GM21723 (cell line): ENCODE results near the gene FGGY.

Source experiments
- ATAC-seq: cut with Tn5 transposase; IDR thresholded peaks from one replicate; pipeline ENCODE4 v1.9.1; 2021; ENCODE audit warnings: mild to moderate bottlenecking, moderate library complexity; ENCODE audit not compliant: unreplicated experiment

Gene FGGY

DNA sequence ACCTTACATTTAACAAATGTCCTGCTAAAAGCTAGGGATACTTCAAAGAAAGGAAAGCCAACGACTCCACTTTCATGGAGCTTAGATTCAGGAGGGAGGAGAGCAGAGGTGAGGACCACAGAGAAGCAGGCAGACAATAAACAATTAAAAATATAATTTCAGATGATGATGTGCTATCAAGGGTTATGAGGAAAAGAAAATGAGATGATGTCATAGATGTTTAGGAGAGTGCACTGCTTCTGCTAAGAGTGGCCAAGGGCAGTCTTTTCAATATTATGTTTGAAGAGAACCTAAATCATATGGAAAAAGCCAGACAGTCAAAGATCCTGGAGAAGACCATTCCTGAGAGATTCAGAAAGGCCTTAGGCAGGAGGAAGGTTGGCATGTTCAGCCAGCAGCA lies 451.2 kb downstream of the FGGY start:
- no peak for ATAC-seq

DNA sequence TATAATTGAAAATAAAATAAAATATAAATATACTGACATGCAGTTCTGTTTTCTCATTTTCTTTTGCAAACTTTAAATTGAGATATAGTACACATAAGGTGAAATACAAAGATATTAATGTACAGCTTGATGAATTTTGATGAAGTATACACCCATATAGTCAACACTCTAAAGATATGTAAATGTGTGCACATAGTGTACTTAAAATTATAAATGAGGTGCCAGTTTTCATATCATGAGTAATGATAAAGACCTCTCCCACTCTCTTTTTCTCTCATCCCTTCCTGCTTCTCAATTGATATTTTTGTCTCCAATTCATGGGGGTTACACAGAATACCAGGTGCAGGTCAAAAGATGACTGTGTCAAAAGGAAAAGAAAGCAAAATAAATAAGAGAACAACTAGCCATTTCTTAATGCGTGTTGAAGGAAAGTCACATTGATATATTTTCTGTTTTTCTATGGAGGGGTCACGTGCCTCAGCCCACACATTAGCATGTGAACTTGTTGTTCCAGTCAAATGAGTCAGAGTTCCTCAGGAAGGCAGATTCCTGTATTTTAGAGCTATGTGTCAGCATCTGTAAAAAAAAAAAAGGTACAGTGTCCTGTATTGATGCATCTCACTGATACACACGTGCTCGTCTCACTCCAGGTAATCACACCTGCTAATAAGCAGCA lies 453.6 kb downstream of the FGGY start:
- no peak for ATAC-seq

DNA sequence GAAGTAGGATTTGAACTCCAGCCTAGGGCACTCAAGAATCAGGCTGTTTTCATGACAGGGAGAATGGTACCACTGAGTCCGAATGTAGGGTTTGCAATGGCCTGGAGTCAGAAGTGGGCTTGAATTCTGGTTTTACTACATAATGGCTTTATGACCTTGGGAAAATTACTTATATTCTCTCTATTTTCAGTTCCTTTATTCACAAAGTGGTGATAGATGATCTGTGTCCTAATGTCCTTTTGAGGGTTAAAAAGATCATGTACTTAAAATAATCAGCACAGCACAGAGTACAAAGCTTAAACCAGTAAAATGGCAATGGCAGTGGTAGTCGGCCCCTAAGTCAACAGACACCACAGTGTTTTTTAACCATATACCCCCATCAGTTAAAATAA lies 454.1 kb downstream of the FGGY start:
- no peak for ATAC-seq

DNA sequence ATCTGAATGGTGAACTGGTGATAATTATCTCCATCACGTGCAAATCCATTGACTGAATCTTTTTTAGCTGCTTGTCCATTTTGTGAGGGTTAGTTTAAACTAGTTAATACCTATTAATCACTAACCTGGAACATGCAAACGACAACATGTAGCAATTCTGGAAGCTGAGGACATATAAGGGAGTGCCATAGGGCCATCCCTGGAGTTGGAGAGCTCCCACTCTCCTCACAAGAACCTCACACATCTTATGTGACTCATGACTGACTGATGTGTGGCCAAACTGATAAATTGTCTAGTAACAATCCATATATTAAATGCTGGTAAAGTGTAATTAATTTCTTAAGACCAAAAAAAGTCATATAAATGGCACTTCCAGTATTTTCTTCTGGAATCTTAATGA lies 454.9 kb downstream of the FGGY start:
- ATAC-seq, result no peak

DNA sequence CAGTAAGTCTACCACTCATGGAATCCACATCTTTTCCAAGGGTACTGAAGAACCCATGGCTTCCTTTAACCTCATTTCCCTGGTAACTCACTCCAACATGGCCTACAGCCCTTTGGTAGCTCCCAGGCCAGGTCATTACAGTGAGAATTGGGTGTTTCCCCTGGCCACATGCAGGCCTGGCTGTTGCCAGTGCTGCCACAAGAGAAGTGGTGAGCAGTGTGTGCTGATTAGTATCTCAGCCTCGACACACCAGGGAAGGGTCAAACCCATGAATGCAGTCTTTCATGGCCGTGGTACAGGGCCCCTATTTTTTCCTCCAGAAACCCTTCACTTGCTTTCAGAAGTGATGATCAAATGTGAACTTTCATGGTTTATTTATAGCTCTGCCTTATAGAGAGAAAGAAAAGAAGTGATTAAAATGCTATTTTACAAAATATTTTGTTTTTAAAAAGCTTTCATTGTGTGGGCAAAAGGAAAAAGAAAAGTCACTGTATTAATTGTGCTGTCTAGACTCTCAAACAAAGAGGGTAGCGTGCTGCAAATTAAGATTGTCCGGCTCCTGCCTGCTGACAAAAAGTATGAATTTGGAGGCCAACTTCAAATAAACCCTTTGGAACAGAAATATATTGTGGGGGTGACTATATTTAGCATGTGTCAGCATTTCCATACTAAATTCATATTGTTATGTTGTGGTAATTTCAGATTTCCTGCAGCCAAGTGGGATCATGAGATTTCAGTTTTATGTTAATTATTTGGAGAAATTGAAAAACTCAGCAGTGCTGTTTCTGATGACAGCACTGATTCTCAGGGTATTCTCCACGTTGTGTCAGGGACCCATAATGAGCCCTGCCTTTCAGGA lies 455.9 kb downstream of the FGGY start:
- peak; percentile 75 for ATAC-seq

DNA sequence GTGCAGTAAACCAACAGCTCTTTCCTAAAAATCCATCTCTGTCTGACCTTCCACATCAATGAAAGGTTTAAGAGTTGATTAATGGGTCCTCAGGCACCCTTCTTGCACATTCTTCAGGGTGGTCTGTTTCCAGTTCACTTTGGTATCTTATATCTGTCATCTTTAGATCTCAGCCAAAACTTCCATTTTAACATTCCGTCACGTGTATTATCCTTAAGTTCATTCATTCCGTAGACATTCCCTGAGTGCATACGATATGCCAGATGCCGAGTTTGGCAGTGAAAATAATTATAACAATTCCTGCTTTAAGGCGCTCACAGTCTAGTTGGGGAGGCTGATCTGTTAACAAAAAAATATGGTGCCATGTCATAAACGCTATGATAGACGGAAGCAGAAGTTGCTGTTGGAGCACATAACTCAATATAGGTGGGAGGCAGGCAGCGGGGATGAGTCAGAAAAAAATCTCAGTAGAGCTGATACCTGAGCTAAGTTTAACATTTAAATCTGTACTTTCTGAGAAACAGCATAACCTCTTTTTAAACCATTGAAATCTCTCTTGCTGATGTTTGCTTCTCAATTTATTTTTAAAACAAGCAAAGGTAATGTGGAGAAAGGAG lies 458.3 kb downstream of the FGGY start:
- no peak for ATAC-seq

DNA sequence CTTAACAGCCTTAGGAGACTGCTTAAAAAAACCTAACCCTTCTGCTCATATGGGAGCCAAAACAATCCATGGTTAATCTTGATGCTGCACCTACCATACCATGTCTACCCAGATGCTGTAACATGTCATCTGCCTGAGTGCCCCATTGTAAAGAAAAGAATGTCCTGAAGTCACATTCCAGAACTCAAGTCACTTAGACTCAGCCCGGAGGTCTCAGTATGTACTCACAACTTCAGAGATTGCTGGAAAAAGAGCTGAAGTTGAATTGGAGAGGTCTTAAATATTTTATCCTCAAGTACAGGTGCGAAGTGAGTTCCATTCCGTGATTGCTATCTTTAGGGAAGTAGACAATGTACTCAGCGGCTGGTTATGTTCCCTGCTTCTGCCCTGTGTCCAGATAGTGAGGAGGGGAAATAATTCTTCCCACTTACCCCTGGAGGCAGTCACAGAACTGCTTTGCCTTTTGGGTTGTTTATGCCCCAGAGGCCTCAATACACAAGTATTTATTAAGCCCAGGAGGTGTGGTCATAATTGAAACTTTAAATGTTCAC lies 460.4 kb downstream of the FGGY start:
- ATAC-seq, result no peak

DNA sequence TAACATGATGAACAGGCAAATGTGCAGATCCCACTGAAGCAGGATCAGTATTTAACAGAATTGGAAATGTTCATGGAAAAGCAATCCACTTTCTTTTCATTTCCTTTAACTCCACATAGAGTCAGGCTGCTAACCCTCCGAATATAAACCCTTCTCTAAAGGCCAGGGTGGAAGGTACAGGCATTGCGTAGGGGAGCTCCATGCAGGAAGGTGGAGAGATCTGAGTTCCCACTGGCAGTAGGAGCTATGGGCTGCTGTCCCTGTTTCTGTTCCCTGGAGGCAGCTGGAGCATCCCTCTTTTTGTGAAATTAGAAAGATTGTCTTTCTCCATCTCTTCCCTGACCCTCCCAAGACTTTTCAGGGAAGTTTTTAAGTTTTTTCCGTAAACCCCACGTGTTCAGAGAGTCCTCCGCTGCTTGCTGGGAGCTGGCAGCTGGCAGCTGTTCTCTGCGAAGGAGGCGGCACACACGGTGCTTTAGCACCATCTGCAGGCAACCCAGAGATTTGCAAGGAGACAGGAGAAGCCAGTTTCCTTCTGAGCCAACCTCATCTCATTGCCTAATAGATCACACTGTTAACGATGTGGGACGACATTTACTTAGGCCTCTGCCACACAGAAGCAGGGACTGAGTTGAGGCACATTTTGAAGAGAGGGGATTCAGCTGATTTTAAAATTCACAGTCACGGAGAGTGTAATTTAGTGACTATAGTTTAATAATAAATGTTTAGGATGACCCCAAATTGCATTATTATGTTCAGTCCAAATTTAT lies 462.4 kb downstream of the FGGY start:
- ATAC-seq, result peak; percentile 93

DNA sequence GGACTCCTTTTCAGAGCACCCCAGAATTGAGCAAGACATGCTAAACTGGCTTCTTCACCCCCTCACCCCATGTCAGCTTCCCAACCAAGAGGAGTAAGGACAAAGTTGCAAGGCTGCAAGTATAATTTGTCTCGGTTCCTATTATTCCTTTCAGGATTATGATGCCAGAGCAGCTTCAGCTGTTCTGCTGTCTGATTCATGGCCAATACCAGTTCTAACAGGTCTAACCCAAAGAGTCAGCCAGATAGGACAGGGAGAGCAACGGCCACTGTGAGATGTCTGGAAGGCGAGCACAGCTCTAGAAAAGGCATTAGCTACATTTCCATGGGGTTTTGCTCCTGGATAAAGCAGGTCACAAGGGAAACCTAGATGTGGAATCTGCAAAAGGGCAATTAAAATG lies 464.5 kb downstream of the FGGY start:
- no peak for ATAC-seq

DNA sequence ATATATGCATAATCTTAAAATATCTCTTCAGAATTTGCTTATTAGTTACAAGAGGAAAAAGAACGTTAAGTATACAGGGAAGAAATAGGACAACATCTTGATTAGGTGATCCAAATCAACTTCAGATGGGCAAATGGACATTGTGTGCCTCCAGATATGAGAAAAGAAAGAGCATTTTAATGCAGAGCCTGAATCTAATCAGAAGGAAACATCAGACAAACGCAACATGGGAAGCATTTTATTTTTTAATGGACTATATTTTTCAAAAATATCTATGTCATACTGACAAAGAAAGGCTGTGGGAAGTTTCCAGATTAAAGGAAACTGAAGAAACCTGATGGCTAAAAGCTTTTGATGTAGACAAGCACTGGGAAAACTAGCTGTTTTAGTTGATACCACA lies 466.5 kb downstream of the FGGY start:
- ATAC-seq, result no peak

DNA sequence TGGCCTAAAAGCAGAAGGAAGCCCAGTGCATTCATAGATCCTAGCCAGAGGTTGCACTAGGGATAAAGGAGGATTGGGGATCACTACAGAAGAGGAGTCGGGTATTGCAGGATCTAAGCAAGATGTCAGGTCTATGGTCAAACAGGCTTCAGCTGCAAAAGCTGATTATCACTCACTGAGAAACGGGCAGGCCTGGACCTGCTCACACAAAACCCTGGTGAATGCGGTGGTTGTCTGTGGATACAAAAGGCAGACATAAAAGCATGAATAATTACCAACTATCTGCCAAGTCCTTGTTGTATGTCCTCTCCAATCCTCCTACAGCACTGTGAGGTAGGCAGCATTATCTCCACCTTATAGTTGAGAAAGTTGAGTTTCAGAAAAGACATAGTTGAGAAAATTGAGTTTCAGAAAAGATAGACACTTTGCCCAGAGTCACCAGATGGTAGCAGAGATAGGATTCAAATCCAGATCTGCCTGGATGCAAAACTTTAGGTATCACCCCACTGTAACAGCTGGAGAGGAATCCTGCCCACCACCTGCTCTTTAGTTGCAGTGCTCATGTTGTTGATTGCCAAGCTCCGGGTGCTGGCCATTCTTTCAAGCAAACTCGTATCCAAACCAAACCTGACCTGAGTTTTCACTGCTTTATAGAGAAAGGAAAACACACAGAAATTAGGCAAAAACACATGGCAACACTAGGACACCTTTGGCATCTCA lies 468.3 kb downstream of the FGGY start:
- no peak for ATAC-seq

DNA sequence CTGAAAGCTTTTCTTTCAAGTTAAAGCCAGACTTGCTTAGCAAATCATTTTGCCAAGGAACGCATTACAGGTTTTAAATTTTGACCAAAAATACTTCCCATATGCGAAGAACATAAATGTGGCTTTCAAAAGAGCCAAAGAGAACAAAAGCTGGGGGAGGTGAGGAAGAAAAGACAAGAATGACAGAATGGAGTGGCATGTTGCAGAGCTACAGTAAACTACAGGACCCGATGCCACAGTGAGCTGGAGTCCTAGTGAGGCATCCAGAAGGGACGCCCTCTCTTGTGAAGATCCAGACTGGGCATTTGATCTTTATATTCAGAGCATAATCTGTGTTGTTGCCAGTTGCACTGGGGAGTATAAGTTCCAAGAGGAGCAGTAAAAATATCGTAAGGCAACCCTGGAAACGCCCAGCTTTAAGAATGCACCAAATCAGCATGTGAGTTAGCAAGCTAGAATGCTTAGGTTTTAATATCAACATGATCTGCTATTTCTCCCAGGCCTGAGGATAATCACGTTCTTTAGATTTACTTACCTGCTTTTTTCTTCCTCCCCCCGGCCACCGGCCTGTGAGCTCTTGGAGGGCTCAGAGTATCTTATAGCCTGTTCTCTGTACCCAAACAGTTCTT lies 469.4 kb downstream of the FGGY start:
- no peak for ATAC-seq

DNA sequence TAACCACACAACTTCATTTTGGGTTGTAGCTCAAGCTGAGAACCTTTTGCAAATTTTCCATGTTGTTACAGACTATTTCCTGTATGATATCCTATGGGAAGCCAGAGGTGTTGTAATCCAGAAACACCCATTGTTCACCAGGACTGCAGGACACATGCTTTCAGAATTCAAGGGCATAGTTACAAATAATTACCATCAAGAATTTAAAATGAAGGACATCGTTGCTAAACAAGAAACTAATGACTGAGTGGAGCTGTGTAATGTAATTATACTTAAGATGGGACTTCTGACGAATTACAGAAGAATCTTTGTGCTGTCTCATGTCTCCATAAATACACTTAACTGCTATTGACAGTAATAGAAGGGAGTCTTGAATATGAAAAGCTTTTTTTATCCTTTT lies 470.2 kb downstream of the FGGY start:
- ATAC-seq, result no peak

DNA sequence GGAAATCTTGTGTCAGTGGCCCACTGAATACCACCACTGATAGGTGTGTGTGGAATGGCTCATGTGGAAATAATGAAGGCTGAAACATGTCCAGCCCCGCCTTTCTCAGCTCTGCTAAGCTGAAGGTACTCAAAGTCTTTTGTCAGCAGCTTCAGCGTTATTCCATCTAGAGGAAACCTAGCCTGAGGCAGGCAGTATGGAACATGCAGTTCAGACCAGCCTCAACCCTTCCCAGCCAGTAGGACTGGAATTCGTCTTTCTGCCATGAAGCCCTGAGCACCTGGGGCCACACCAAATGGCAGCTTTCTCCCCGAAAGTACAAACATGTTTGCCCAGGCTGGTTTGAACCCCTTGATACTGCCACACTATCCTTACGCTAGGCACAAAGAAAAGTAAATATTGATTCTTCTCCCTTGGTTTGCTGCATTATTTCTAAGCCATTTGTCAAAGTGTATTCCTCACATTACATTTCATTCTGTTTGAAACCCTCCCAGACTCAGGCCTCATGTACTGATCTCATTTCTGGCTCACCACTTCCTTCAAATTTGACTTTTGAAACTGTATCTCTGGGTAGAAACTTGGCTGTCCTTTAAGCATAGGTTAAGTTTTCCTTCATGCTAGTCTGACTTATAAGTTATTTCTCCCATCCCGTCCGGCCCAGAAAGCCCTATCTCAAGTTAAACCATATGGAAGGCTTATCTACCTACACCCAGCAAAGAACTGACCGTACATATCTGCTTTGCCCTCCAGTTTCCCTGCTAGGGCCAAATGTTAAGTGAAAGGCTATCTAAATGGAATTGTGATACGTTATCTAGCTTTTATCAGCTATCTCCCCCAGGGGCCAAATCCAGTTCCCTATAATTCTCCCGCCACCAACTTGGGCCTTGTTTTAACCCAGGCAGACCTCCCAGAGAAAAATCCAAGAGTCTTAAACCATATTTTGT lies 472.2 kb downstream of the FGGY start:
- no peak for ATAC-seq

DNA sequence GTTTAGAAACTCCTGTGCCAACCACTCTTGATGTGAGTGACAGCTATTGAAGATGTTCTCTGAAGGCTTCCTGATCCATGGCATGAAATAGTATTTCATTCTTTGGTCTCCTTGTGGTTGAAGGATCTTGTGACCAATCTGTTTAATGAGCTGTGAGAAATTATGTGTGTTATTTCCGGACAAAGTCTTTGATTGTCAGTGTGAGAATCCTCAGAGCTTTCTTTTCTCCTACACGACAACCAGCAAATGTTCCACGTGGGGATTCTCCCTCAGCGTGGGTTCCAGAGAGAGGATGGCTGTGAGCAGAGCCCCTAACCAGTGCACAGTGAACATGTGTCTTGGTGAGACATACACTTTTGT lies 472.8 kb downstream of the FGGY start:
- no peak for ATAC-seq

DNA sequence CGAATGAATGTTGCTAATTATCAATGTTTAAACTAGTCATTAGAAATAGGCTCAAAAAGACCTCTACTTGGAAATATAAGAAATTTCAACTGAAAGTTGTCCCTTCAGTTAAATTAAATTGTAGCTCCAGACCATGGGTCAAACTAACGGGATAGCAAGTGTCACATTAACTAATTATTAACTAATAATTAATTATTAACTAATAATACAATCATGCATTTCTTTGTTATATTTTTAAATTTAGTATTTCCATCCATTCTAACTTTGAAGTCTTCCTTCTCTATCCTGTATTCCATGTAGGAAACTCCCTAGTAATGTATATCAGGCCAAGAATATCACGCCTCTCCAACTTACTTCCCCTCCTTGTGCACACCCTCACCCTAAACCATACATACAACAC lies 474.5 kb downstream of the FGGY start:
- no peak for ATAC-seq

DNA sequence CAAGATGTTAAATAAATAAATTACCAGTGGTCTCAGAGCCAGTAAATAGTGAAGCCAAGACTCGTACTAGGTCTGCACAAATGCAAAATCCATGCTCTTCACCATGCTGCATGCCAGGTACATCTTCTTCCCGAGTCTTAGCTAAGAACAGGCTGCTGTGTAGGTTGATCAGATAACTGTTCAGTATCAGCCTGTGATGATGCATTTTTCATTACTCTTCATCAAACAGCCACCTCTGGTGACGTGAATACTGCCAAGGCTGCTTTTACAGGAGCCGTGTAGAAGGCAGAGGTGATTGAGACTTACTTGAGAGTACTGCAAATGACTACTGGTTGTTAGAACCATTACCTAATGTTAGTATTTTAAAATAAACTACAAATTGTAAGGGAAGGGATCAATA lies 478.6 kb downstream of the FGGY start:
- ATAC-seq, result no peak

DNA sequence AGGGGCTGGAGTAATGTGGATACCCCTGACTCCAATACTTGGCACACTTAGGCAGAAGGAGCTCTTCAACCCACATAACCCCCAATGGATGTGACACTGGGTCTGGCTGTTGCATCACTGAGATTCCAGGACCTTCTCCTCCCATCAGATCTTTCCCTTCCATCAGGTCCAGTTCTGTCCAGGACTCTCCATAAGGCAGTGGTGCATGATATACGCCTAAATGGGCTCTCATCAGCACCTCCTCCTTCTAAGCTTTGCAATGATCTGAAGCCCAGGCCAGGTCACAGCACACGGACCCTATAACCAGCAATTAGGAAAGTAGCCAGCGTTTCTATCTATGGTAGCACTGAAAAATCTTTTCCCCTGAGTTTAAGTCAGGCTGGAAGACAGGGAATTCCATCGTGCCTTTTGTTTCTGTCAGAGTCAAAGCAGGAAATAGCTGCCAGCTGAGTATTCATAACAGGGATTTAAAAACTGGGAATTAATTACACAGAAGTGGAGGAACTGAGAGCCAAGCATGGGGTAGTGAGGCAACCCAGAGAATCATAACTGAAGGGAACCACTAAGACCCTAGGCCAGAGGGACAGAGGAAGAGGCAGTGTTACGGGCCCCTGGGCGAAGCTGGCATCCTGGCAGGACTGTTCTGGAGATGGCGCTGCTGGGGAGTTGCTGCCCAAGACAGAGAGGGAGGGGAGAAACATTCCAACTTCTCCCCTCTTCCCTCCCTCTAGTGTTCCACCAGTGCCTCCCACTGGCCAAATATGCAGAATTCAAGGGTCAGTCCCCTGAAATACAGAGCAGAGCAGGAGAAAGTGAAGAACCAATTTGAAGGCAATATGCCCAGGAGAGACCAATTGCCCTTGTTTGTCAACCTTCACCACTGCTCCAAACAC lies 480.3 kb downstream of the FGGY start:
- ATAC-seq, result no peak
